Measurements from ENCODE around the gene SRGAP3.

The SRGAP3 gene

DNA sequence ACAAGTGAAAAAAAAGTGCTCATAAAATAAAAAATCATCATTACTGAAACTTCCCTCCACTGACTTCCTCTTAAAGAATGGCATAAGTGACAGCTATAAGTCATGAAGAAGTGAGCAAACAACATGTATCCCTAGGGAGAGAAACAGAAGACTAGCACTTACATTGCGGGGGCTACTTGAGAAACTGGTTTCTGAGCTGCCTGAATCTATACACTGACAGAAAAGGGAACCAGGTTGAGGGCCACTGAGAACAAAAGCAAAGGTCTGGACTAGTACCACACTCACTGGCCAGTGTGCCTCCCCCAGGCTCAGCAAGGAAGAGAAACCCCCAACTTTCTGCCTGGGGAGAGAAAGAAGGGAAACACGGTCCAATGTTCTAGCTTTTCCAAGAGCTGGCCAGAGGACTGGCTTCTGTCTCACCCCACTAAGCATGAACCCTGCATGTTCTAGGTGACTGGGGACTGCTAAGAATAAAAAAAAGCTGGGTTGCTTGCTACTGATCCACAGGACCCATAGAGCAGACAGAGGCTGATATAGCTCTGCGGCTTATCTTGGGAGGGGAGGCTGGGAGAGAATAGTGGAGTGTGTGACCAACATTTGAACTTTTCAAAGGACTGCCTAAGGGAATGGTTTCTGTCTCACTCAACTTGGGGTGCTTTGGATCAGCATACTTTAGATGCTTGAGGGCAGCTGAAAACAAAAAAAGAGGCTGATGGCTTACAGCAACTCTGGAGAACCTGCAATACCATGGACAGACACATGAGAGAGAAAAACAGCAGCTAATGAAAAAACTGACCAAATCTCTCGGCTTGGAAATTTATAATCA is 294.3 kb downstream of the SRGAP3 start:
- no peak for DNase-seq

DNA sequence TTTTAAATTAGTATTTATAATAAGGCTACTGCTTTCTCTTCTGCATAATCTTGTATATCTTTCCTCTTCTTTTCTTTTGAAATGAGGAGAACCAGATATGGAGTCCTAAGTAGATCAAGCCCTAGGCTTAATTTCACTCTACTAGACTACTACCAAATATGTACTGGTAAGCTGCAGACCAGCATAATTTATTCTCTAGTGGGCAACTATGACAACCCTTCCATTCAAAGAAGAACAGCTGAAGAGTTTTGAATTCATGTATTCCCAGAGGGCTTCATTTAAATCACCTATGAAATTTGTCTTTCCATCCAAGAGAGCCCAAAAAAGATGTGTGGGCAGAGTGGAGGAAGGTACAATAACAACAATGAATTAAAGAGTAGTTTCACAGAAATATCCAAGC is 296.1 kb downstream of the SRGAP3 start:
- no peak for DNase-seq

DNA sequence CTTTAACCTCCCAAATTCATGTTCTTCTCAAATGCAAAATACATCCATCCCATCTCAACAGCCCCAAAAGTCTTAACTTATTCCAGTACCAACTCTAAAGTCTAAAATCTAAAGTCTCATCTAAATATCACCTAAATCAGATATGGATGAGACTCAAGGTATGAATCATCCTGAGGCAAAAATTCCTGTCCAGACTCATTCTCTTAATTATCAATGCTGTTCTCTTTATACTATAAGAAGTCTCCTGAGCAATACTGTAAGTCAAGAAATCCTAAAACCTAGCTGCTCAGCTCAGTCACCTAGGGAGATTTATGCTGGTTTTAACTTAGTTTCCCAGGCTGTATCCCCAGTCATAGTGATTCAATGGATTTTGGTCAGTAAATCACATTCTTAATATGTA is 297.3 kb downstream of the SRGAP3 start:
- no peak for DNase-seq

DNA sequence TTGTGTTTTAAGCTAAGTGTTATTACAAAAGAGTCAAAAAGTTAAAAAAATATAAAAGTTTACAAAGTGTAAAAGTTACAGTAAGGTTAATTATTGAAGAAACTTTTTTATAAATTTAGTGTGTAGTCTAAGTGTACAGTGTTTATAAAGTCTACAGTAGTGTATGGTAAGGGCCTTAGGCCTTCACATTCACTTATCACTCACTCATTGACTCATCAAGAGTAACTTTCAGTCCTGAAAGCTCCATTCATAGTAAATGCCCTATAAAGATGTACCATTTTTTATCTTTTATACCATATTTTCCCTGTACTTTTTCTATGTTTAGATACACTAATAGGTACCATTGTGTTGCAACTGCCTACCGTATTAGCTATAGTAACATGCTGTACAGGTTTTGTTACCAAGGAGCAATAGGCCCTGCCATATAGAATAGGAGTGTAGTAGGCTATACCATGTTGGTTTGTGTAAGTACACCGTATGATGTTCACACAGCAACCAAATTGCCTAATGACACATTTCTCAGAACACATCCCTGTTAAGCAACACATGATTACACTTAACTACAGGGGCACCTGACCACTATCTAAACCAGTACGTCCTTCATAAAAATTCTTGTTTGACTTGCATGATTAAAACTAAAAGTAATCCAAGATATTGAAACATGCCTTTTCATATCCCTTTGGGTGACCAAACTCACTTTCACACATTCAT is 303.4 kb downstream of the SRGAP3 start:
- no peak for DNase-seq

DNA sequence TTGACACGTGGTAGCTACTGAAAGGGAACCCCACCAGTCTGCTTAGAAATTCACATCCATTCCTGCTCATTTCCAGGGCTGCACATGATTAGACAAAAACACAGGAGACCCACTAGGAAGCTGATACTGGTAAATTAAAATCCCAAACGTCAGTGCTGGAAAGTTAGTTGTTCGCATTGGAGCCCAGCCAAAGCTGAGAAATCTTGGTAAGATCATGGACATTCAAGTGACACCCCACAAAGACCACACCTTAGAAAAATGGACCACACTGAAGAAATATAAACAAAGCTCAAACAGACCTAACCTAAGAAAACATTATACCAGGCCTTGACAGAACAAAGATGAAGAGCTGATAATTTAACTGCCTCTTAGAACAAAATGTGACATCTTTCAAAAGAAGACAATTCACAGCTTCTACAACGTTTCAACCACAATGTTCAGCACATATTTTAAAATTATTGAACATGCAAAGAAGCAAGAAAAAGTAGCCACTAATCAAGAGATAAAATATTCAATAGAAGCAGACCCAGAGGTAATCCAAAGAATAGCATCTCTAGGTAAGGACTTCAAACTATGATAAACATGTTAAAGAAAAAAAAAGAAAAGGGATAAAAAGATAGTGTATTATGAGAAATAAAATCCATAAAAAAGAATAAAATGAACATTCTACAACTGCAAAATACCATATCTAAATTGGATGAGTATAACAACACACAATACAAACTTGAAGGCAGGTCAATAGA is 306.5 kb downstream of the SRGAP3 start:
- DNase-seq = no peak

DNA sequence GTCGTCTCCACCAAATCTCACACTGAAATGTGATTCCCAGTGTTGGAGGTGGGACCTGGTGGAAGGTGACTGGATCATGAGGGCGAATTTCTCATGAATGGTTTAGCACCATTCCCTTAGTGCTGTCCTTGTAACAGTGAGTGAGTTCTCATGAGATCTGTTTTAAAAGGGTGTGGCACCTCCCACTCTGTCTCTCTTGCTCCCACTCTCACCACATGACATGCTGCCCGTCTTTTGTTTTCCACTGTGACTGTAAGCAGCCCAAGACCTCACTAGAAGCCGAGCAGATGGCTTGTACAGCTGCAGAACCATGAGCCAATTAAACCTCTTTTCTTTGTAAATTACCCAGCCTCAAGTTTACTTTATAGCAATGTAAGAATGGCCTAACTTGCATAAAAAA is 307.3 kb downstream of the SRGAP3 start:
- no peak for DNase-seq

DNA sequence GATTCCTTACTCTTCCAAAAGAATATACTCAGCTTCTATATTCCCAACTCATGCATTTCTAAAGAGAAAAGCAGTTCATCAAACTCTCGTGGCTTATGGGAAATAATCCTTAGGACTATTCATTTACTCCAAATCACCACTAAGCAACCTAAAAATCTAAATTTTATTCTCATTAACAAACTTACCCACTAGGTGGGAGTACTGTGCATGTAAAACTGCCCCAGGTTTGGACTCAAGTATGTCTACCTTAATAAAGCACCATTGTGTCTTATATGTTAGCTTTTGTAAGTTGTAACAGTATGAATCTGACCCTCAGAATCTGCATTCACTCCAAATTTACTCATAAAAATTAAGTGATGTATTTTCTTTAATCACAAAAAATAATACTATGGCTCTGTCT is 311.4 kb downstream of the SRGAP3 start:
- DNase-seq = no peak

DNA sequence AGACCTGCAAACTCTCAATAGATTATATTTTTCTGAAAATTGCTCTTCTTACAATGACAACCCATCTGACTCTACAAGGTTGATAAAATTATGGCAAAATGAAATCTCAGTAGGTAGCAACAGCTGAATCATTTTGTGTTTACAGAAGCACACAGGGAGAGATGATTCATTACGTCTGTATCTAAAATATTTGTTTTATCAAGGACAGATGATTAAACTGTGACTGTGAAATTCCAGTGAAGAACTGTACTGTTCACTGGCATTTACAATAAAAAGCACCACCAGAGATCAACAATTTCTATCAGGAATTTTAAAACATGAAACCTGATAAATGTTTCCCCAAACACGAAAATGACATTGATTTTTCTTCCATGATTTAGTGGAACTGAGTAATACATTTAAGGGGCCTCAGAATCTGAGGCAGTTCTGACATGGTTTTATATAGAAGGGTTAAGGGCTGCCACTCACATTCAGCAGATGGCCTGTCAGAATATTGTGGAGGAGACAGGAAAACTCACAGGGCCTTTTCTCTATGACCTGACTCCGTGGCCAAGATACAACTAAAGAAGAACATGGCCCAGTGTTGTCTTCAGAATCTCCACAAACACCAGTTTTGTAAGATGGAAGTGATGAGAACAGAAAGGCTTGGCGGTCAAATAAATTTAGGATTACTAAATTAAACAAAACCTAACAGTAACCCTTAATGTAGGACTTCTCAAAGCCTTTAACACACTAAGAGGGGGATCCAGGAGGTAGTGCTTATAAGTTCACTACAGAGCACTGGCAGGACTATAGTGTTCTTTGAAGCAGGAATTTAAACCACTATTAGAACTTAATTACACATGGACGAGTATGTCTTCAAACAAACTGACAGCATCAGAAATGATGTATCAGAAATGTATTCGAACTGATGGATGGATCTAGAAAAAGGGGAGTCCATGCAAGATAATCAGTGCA is 312.1 kb downstream of the SRGAP3 start:
- DNase-seq = no peak

DNA sequence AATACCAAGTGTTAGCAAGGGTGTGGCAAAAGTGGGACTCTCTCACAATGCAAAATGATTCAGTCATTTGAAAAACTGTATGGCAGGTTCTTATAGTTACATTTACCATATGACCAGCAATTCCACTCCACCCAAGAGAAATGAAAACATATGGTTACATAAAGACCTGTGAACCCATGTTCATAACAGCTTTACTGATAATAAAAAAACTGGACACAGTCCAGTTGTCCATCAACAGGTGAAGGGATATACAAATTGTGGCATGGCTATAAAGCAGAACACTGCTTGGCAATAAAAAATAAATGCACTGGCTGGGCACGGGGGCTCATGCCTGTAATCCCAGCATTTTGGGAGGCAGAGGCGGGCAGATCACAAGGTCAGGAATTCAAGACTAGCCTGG is 316.9 kb downstream of the SRGAP3 start:
- DNase-seq = no peak

DNA sequence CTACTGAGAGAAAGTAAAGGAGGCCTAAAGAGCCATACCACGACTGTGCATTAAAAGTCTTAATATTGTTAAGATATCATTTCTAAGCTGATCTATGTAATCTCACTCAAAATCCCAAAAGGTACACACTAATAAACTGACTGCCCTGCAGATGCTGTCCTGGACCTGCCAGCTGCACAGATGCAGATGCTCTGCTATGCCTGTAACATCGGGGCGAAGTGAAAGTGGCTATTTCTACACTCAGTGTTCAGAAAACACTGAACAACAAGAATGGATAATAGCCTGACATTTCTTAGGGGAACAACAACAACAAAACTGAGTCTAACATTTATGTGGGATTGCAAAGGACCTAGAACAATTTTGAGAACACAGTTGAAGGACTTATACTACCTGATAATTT is 318.1 kb downstream of the SRGAP3 start:
- DNase-seq = no peak
